Adrenal gland (tissue), 12 donors: ENCODE data around the gene ISG20. TPM values are rescaled to one million over a fixed set of nuclear protein-coding genes. Genes with fewer than 3 reads are reported as not detected.

Experiments
- DNase-seq, 7 donors: peaks; one replicate each; pipeline ENCODE4 v3.0.0-alpha.2; 2019 to 2020
- H3K27ac ChIP-seq, 5 donors: fragments of 200-600 bp; sonication (generic) in 4 of 5; 1 replicate in 3 of 5; 2 replicates in 2 of 5; pipeline versions ENCODE4 v1.5.1 to v1.8.0; 2016 to 2020; ENCODE audit warnings: mild to moderate bottlenecking in 1 of 5
- H3K27me3 ChIP-seq: fragments of 200-600 bp; 2 replicates; pipeline ENCODE4 v1.8.0; 2021
- H3K36me3 ChIP-seq, 2 donors: fragments of 200-600 bp; replicated peaks in 1 of 2; 1 replicate in 1 of 2; 2 replicates in 1 of 2; pipeline versions ENCODE4 v1.5.1 to v1.8.0; 2018 to 2022
- H3K4me1 ChIP-seq, 2 donors: fragments of 200-600 bp; replicated peaks in 1 of 2; 1 replicate in 1 of 2; 2 replicates in 1 of 2; pipeline versions ENCODE4 v1.5.1 to v1.8.0; 2018 to 2021
- H3K4me3 ChIP-seq, 4 donors: fragments of 200-600 bp; sonication (generic) in 3 of 4; one replicate each; pipeline ENCODE4 v1.5.1; 2016 to 2018
- H3K9me3 ChIP-seq, 3 donors: fragments of 200-600 bp; sonication (generic) in 1 of 3; replicated peaks in 1 of 3; 1 replicate in 2 of 3; 2 replicates in 1 of 3; pipeline versions ENCODE4 v1.5.1 to v1.8.0; 2016 to 2021
- CTCF ChIP-seq, 6 experiments: fragments of 450-650 bp in 4 of 6; fragments of 200-600 bp in 2 of 6; sonication (generic) in 1 of 6; IDR thresholded peaks; 1 replicate in 5 of 6; 2 replicates in 1 of 6; pipeline versions ENCODE4 v1.5.1 to v1.8.0; 2016 to 2021; ENCODE audit warnings: antibody characterized with exemption in 6 of 6, mild to moderate bottlenecking in 2 of 6, moderate library complexity in 1 of 6
- POLR2A ChIP-seq, 2 donors: fragments of 450-650 bp; IDR thresholded peaks; one replicate each; pipeline ENCODE4 v1.6.1; 2017; ENCODE audit warnings: antibody characterized with exemption in 2 of 2, mild to moderate bottlenecking in 2 of 2, moderate library complexity in 1 of 2
- WGBS, 4 donors: extraction: QIAGEN DNeasy Blood & Tissue Kit in 2 of 4; methylation state at CpG; one replicate each; pipeline versions ENCODE4 v1.1.5 to v1.1.7; 2013 to 2017; 5-methylcytosine and 5-hydroxymethylcytosine counted together
- intact Hi-C, 2 donors: fragments of 100-400 bp; cut with DNase I; formaldehyde crosslinking; loops; one replicate each; pipeline versions ENCODE4 v1.14.1 to v1.15.0; 2022 to 2023
- microRNA counts, 2 donors: library from miRNA; unstranded; fragments of <30 nt; microRNA quantifications; one replicate each; lab custom pipeline; 2016
- microRNA-seq, 3 donors: library from miRNA; unstranded; fragments of <30 nt; microRNA quantifications; one replicate each; pipeline ENCODE4, GENCODE V29; 2017 to 2020
- polyA plus RNA-seq, 3 donors: library from polyadenylated mRNA; stranded (reverse); fragments of 200-250 nt in 2 of 3; fragments of 350-450 nt in 1 of 3; fragmentation: Illumina TruSeq in 1 of 3; extraction: RNeasy Lipid Tissue Mini Kit (QIAGEN cat#74804) in 1 of 3; gene quantifications; one replicate each; pipeline ENCODE4 v1.2.3, GENCODE V29; 2013 to 2014
- small RNA-seq, 2 donors: library from RNA; depleted of rRNA; stranded (forward); fragments of <200 nt; gene quantifications; one replicate each; pipeline ENCODE3, GENCODE V24; 2016
- total RNA-seq, 9 donors: library from RNA; depleted of rRNA in 4 of 9; stranded (reverse); fragments of >200 nt in 4 of 9; fragments of 120-200 nt in 1 of 9; fragmentation: NEBNext Ultra II Directional in 1 of 9; extraction: Animal tissue kit (Norgen Biotek cat#: 25700) in 1 of 9; gene quantifications; one replicate each; pipeline versions ENCODE4 v1.1.0 to v1.2.4, GENCODE V29; 2013 to 2023
- donor health status: healthy with polysubstance abuse.
- donor health status: Bipolar disorder and iron deficiency.
- donor health status: DM: yes; HTN: yes; CAD: no.
- donor health status: DM: no; HTN: no; CAD: no.
- donor health status: DM: no; HTN: no; CAD: no.
- donor health status: DM: yes; HTN: yes; CAD: no.

ISG20 gene
- total and polyA plus RNA-seq, 12 donors, result 1.6 to 13.6 (median 8.0) TPM

GRCh38 chr15:88704791-88705768 lies 66.3 kb downstream of the ISG20 start:
- WGBS, 4 donors, result 6 to 14% (median 8%) methylated on average over 30 to 60 of the region's 60 CpGs
- DNase-seq, result peak; percentile 43 to 84 (median 54)
- intact Hi-C loops, result no loop called here

GRCh38 chr15:88705769-88706165 lies 67.0 kb downstream of the ISG20 start:
- Histone ChIP-seq H3K27me3 (no peaks in the 10 kb centered on the region), H3K4me1 (no peaks in the 10 kb centered on the region), H3K36me3 (no peaks in the 10 kb centered on the region), H3K4me3 (peak overlapping the region in 1 of 4 donors; percentile 59), H3K27ac (no peak overlapping the region), H3K9me3 (no peaks in the 10 kb centered on the region)
- intact Hi-C loops, result no loop called here
- TF ChIP-seq POLR2A (IDR thresholded peaks at IDR 0.05) (no peak), CTCF (IDR thresholded peaks at IDR 0.05) (no peak)
- DNase-seq, result no peak
- WGBS, 4 donors, result 74 to 92% (median 82%) methylated on average over 9 to 11 of the region's 11 CpGs

More at GRCh38 chr15:88704791-88705768, 66.3 kb downstream of the ISG20 start:
- peak overlapping the region in 2 of 5 donors; percentile 22 to 35 for H3K27ac ChIP-seq
- H3K9me3 ChIP-seq, result no peaks in the 10 kb centered on the region
- H3K36me3 ChIP-seq, result no peaks in the 10 kb centered on the region
- TF ChIP-seq POLR2A (IDR thresholded peaks at IDR 0.05) (peak in 1 of 2 donors; percentile 40), CTCF (IDR thresholded peaks at IDR 0.05) (no peak)
- no peaks in the 10 kb centered on the region for H3K27me3 ChIP-seq
- peak overlapping the region in 2 of 4 donors; percentile 55 to 59 for H3K4me3 ChIP-seq
- H3K4me1 ChIP-seq, result no peaks in the 10 kb centered on the region

MicroRNA genes within 50 kb of the gene (microRNA counts, 767-probe panel; counts per million panel counts)
- 0 counts per million in 2 donors for microRNA hsa-miR-1179 (lab: Ali Mortazavi, UCI)
- microRNA hsa-miR-7-5p (lab: Ali Mortazavi, UCI), result 0 to 8,358 counts per million in 2 donors

Small RNA genes within 50 kb of the gene (microRNA-seq; reads per million reads assigned to microRNA genes)
- gene MIR1179 (4.5 to 15.2 (median 5.3) reads per million in 3 donors), gene MIR3529 (0 reads per million in 3 donors), gene MIR7-2 (0 reads per million in 3 donors)

Small RNA genes within 50 kb of the gene (small RNA-seq; reads per million reads assigned to genes)
- gene MIR1179 (0.24 to 0.50 reads per million in 2 donors), gene MIR7-2 (0 to 0.33 reads per million in 2 donors)

Other genes starting within 250 kb of the ISG20 start
- 100 to 1,000 TPM in 1 of 9 donors, 10 to 100 TPM in 8; 35.6 to 194 (median 46.8) TPM for gene MRPL46, start 171.6 kb upstream of the ISG20 start, total RNA-seq
- gene MRPL46, start 171.6 kb upstream of the ISG20 start, polyA plus RNA-seq, result 100 to 1,000 TPM in 1 of 3 donors, 10 to 100 TPM in 2; 31.7 to 103 (median 36.7) TPM
- gene MRPS11, start 171.3 kb upstream of the ISG20 start, total RNA-seq, result 100 to 1,000 TPM in 2 of 9 donors, 10 to 100 TPM in 7; 47.7 to 194 (median 57.2) TPM
- 100 to 1,000 TPM in 1 of 3 donors, 10 to 100 TPM in 2; 41.3 to 121 (median 61.9) TPM for gene MRPS11, start 171.3 kb upstream of the ISG20 start, polyA plus RNA-seq
- gene DET1, start 92.3 kb upstream of the ISG20 start, total RNA-seq, result 10 to 100 TPM in 5 of 9 donors, 1 to 10 TPM in 4; 4.8 to 16.6 (median 10.3) TPM
- gene DET1, start 92.3 kb upstream of the ISG20 start, polyA plus RNA-seq, result 10 to 100 TPM in 1 of 3 donors, 1 to 10 TPM in 2; 2.5 to 14.3 (median 4.8) TPM
- gene AEN, start 17.7 kb upstream of the ISG20 start, total RNA-seq, result 10 to 100 TPM in 8 of 9 donors, 1 to 10 TPM in 1; 8.5 to 29.3 (median 15.0) TPM
- 10 to 100 TPM in 1 of 3 donors, 1 to 10 TPM in 2; 4.9 to 11.3 (median 6.8) TPM for gene AEN, start 17.7 kb upstream of the ISG20 start, polyA plus RNA-seq
- 1 to 10 TPM in 1 of 9 donors, under 1 TPM in 8; 0.20 to 2.4 (median 0.41) TPM for gene ACAN, start 164.4 kb downstream of the ISG20 start, total RNA-seq
- gene ACAN, start 164.4 kb downstream of the ISG20 start, polyA plus RNA-seq, result 1 to 10 TPM in 2 of 3 donors, under 1 TPM in 1; 0.04 to 2.3 (median 1.4) TPM